HepG2 (cell line): ENCODE measurements around the gene CCNYL1. TPM values are rescaled to one million over a fixed set of nuclear protein-coding genes. Genes with fewer than 3 reads are reported as not detected.

Source experiments
- ATAC-seq: fragments of 200-7000 bp; cut with Tn5 transposase; 3 replicates; pipeline ENCODE4 v1.9.1; 2020; ENCODE audit warnings: mild to moderate bottlenecking, moderate library complexity
- BruUV-seq: library from RNA; stranded (reverse); fragments of 400-500 nt; replicated peaks from 2 replicates; lab custom pipeline; 2021; lab: Mats Ljungman, UMichigan
- CTCF ChIA-PET: fragments of 300-600 bp; formaldehyde crosslinking; extraction: SDS; loops from one replicate; lab custom pipeline; 2021; ENCODE audit warnings: low total read pairs, inconsistent platforms, low intra/inter-chr PET ratio; lab: Yijun Ruan, JAX
- POLR2A ChIA-PET: fragments of 350-600 bp; sonication (Branson Sonifier 250); formaldehyde crosslinking; loops from one replicate; lab custom pipeline; 2020; ENCODE audit warnings: antibody characterized with exemption, inconsistent platforms; lab: Yijun Ruan, JAX
- DNase-seq: peaks from one replicate; pipeline ENCODE4 v3.0.0-alpha.2; 2015; ENCODE audit warnings: low spot score
- FAIRE-seq: peaks from 3 replicates; lab custom pipeline; 2011; peaks lifted over from hg19 to GRCh38; lab: Jason Lieb, UNC
- H2AFZ ChIP-seq: one replicate; pipeline ENCODE4 v1.6.1; 2011; ENCODE audit warnings: low read length, inconsistent platforms
- H3K27ac ChIP-seq: fragments of 300-600 bp; 3 replicates; pipeline ENCODE4 v1.8.0; 2011; ENCODE audit warnings: mixed run types, mild to moderate bottlenecking, mixed read lengths, low read length, inconsistent platforms; ENCODE audit not compliant: insufficient read depth; ENCODE audit errors: extremely low read length
- H3K27me3 ChIP-seq, 2 experiments: fragments of 200-600 bp in 1 of 2; 2 replicates in 1 of 2; 3 replicates in 1 of 2; pipeline versions ENCODE4 v1.6.0 to v1.8.0; 2011; ENCODE audit warnings: low read length in 2 of 2, mild to moderate bottlenecking in 2 of 2, moderate library complexity in 2 of 2, inconsistent platforms in 1 of 2; ENCODE audit not compliant: insufficient read depth in 2 of 2, control insufficient read depth in 1 of 2
- H3K36me3 ChIP-seq, 2 experiments: fragments of 200-600 bp in 1 of 2; replicated peaks in 1 of 2; 2 replicates in 1 of 2; 3 replicates in 1 of 2; pipeline versions ENCODE4 v1.5.1 to v1.8.0; 2011; ENCODE audit warnings: low read length in 2 of 2, inconsistent platforms in 1 of 2; ENCODE audit not compliant: insufficient read depth in 2 of 2, control insufficient read depth in 1 of 2
- H3K4me1 ChIP-seq: 2 replicates; pipeline ENCODE4 v1.5.1; 2012; ENCODE audit warnings: low read length, inconsistent platforms; ENCODE audit not compliant: insufficient read depth
- H3K4me2 ChIP-seq: 2 replicates; pipeline ENCODE4 v1.6.0; 2011; ENCODE audit warnings: low read depth, low read length, inconsistent platforms
- H3K4me3 ChIP-seq, 3 experiments: fragments of 200-600 bp in 1 of 3; sonication (generic), shearing (Covaris generic) in 1 of 3; replicated peaks in 1 of 3; 2 replicates each; pipeline ENCODE4 v1.5.1; 2011 to 2016; ENCODE audit warnings: low read length in 3 of 3, inconsistent platforms in 2 of 3, low read depth in 2 of 3, mild to moderate bottlenecking in 2 of 3, control low read depth in 1 of 3, mixed read lengths in 1 of 3; ENCODE audit not compliant: insufficient read depth in 1 of 3
- H3K79me2 ChIP-seq: one replicate; pipeline ENCODE4 v1.6.1; 2011; ENCODE audit warnings: low read length, inconsistent platforms; ENCODE audit not compliant: insufficient read depth
- H3K9ac ChIP-seq: 2 replicates; pipeline ENCODE4 v1.6.0; 2011; ENCODE audit warnings: mild to moderate bottlenecking, low read depth, low read length, inconsistent platforms; ENCODE audit not compliant: insufficient read depth
- H3K9me3 ChIP-seq: 2 replicates; pipeline ENCODE4 v1.5.1; 2012; ENCODE audit warnings: mild to moderate bottlenecking, low read length
- H4K20me1 ChIP-seq: 2 replicates; pipeline ENCODE4 v1.6.0; 2011; ENCODE audit warnings: inconsistent platforms, mild to moderate bottlenecking, low read length, moderate library complexity; ENCODE audit not compliant: insufficient read depth
- MTA1 ChIP-seq: sonication (generic); formaldehyde crosslinking; IDR thresholded peaks from 2 replicates; pipeline ENCODE4 v1.4.0; 2020; ENCODE audit warnings: missing genetic modification reagents, mild to moderate bottlenecking, borderline replicate concordance
- PHF8 ChIP-seq: sonication (generic); formaldehyde crosslinking; IDR thresholded peaks from 2 replicates; pipeline ENCODE4 v1.5.0; 2020; ENCODE audit warnings: missing genetic modification reagents
- RXRA ChIP-seq: sonication (generic); formaldehyde crosslinking; IDR thresholded peaks from 2 replicates; pipeline ENCODE4 v1.5.1; 2020; ENCODE audit warnings: missing genetic modification reagents
- RXRB ChIP-seq: IDR thresholded peaks from 2 replicates; pipeline ENCODE4 v1.6.1; 2016; ENCODE audit warnings: borderline replicate concordance, missing genetic modification reagents, missing compliant biosample characterization
- TGIF2 ChIP-seq: IDR thresholded peaks from 2 replicates; pipeline ENCODE4 v1.6.1; 2016; ENCODE audit warnings: control low read depth, missing compliant biosample characterization
- ZNF121 ChIP-seq: sonication (generic); formaldehyde crosslinking; IDR thresholded peaks from 2 replicates; pipeline ENCODE4 v1.5.0; 2020; ENCODE audit warnings: mild to moderate bottlenecking, missing genetic modification reagents
- ZNF335 ChIP-seq: sonication (generic); formaldehyde crosslinking; IDR thresholded peaks from 2 replicates; pipeline ENCODE4 v1.4.0; 2020; ENCODE audit warnings: missing genetic modification reagents
- ZNF879 ChIP-seq: sonication (generic); formaldehyde crosslinking; IDR thresholded peaks from 2 replicates; pipeline ENCODE4 v1.8.1; 2023; ENCODE audit warnings: missing genetic modification reagents
- ZSCAN20 ChIP-seq: sonication (generic); formaldehyde crosslinking; IDR thresholded peaks from 2 replicates; pipeline ENCODE4 v1.4.0; 2020; ENCODE audit warnings: missing genetic modification reagents, mild to moderate bottlenecking, borderline replicate concordance
- WGBS: methylation state at CpG from one replicate; pipeline ENCODE4 v1.1.6; 2017; ENCODE audit warnings: low lambda C conversion rate; 5-methylcytosine and 5-hydroxymethylcytosine counted together
- in situ Hi-C: cut with HindIII; loops from 2 replicates; pipeline ENCODE4 v1.10.0; 2017; ENCODE audit warnings: low pct_unique_long_range_greater_than_20kb; ENCODE audit not compliant: extremely low pct_ligation_motif_present
- intact Hi-C: fragments of 100-400 bp; cut with micrococcal nuclease; formaldehyde crosslinking; loops from one replicate; pipeline ENCODE4 v1.10.0; 2022; ENCODE audit not compliant: unreplicated experiment
- polyA plus RNA-seq, 8 experiments: library from polyadenylated mRNA; depleted of rRNA in 3 of 8; stranded (reverse) in 7 of 8; unstranded in 1 of 8; fragments of >200 nt; fragmentation: Illumina TruSeq in 4 of 8; extraction: Trizol in 4 of 8; gene quantifications; 2 replicates each; pipeline versions ENCODE4 v1.2.1 to v1.2.3, GENCODE V29; 2011 to 2016; ENCODE audit warnings: low read depth in 4 of 8, missing spikeins in 1 of 8, mixed read lengths in 1 of 8; ENCODE audit not compliant: insufficient read depth in 1 of 8
- total RNA-seq, 5 experiments: library from RNA; depleted of rRNA; stranded (reverse); fragments of >200 nt; fragmentation: Illumina TruSeq; extraction: Trizol; gene quantifications; 2 replicates each; pipeline ENCODE4 v1.2.3, GENCODE V29; 2016; ENCODE audit warnings: low read depth in 1 of 5
- TF ChIP-seq, protein P1 (sequence below): IDR thresholded peaks from 2 replicates; pipeline ENCODE4 v1.6.1; 2016; ENCODE audit warnings: low read depth, missing genetic modification reagents, missing compliant biosample characterization
- TF ChIP-seq, protein P2 (sequence below): sonication (generic); formaldehyde crosslinking; IDR thresholded peaks from 2 replicates; pipeline ENCODE4 v1.4.0; 2020; ENCODE audit warnings: missing genetic modification reagents, borderline replicate concordance
- TF ChIP-seq, protein P3 (sequence below): sonication (generic); formaldehyde crosslinking; IDR thresholded peaks from 2 replicates; pipeline ENCODE4 v1.5.0; 2020; ENCODE audit warnings: mild to moderate bottlenecking, missing genetic modification reagents

Gene CCNYL1
- total and polyA plus RNA-seq, 2 of the 13 experiments (the other 11 are each of a cell fraction or from before 2014, with no cell fraction given) = 12.5 to 16.2 TPM

DNA sequence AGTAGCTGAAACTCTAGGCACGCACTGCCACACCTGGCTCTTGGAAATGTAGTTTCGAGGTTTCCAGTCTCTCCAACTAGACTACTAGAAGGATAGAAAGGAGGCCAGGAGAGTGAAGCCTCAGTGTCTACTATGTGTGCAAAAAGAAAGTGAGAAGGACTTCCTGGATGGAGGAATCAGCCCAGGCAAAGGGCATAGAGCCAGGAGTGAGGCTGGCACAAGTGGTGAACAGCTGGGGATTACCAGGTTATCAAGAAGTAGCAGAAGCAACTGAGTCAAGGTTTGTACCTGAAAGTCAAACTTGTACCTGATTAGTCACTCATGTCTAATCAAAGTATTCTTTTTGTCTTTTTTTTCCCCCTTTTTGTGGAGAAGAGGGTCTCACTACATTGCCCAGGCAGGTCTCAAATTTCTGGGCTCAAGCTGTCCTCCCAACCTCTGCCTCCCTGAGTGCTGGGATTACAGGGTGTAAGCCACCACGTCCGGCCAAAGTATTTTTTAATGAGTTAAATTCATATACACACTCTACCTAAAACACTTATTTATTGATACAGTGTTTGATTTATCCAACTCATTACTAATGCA lies 67.0 kb downstream of the CCNYL1 start (continued):
- TF ChIP-seq ZNF121 (CRISPR knock-in tag) = peak; percentile 76
- TF ChIP-seq, all 625 proteins: peak for 2

DNA sequence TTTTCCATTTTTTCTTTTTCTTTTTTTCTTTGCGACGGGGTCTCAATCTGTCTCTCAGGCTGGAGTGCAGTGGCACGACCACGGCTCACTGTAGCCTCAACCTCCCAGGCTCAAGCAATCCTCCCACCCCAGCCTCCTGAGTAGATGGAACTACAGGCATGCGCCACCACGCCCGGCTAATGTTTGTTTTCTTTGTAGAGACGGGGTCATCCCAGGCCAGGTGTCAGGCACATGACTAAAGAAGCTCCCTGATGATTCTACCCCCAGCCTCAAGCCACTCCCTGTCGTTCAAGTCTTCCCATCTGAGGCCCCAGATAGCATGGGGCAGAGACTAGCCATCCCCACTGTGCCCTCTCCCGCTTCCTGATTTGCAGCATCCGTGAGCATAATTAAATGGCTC lies 68.1 kb downstream of the CCNYL1 start:
- in situ Hi-C loops (no loop called here), intact Hi-C loops (no loop called here)
- Histone ChIP-seq H3K27ac (no peak overlapping the region), H3K4me3 (no peak overlapping the region), H3K9ac (no peak overlapping the region), H2AFZ (no peak overlapping the region), H3K4me1 (peaks cover 98% of the 10 kb centered on the region), H3K4me2 (no peak overlapping the region), H3K27me3 (no peaks in the 10 kb centered on the region), H3K9me3 (no peaks in the 10 kb centered on the region), H4K20me1 (no peaks in the 10 kb centered on the region), H3K79me2 (no peaks in the 10 kb centered on the region), H3K36me3 (no peaks in the 10 kb centered on the region)
- BruUV-seq = no TSS peak
- ATAC-seq (no peak), FAIRE-seq (no peak), DNase-seq (peak; percentile 46)
- 74% methylated on average over 11 of the region's 11 CpGs for WGBS
- CTCF ChIA-PET = no interaction called here
- POLR2A ChIA-PET = interaction anchor here (0.7 to 5.9 kb wide), 10 partner anchors 9 to 255 kb away, joined by 3 to 75 read pairs (median 4); partner anchors contain the start of gene FZD5
- TF ChIP-seq ZNF879 (no peak), RXRB (peak; percentile 72; the same call in 1 of the 2 replicates), MTA1 (no peak), PHF8 (no peak), ZSCAN20 (CRISPR knock-in tag) (no peak), TGIF2 (no peak), ZNF335 (CRISPR knock-in tag) (no peak), RXRA (CRISPR knock-in tag) (peak; percentile 74; the same call in 1 of the 2 replicates)
- TF ChIP-seq, protein P1, sequence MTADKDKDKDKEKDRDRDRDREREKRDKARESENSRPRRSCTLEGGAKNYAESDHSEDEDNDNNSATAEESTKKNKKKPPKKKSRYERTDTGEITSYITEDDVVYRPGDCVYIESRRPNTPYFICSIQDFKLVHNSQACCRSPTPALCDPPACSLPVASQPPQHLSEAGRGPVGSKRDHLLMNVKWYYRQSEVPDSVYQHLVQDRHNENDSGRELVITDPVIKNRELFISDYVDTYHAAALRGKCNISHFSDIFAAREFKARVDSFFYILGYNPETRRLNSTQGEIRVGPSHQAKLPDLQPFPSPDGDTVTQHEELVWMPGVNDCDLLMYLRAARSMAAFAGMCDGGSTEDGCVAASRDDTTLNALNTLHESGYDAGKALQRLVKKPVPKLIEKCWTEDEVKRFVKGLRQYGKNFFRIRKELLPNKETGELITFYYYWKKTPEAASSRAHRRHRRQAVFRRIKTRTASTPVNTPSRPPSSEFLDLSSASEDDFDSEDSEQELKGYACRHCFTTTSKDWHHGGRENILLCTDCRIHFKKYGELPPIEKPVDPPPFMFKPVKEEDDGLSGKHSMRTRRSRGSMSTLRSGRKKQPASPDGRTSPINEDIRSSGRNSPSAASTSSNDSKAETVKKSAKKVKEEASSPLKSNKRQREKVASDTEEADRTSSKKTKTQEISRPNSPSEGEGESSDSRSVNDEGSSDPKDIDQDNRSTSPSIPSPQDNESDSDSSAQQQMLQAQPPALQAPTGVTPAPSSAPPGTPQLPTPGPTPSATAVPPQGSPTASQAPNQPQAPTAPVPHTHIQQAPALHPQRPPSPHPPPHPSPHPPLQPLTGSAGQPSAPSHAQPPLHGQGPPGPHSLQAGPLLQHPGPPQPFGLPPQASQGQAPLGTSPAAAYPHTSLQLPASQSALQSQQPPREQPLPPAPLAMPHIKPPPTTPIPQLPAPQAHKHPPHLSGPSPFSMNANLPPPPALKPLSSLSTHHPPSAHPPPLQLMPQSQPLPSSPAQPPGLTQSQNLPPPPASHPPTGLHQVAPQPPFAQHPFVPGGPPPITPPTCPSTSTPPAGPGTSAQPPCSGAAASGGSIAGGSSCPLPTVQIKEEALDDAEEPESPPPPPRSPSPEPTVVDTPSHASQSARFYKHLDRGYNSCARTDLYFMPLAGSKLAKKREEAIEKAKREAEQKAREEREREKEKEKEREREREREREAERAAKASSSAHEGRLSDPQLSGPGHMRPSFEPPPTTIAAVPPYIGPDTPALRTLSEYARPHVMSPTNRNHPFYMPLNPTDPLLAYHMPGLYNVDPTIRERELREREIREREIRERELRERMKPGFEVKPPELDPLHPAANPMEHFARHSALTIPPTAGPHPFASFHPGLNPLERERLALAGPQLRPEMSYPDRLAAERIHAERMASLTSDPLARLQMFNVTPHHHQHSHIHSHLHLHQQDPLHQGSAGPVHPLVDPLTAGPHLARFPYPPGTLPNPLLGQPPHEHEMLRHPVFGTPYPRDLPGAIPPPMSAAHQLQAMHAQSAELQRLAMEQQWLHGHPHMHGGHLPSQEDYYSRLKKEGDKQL (CRISPR knock-in tag) = 0 out of 2 replicates have a peak, but pooled peaks have one; percentile 10
- TF ChIP-seq, protein P2, sequence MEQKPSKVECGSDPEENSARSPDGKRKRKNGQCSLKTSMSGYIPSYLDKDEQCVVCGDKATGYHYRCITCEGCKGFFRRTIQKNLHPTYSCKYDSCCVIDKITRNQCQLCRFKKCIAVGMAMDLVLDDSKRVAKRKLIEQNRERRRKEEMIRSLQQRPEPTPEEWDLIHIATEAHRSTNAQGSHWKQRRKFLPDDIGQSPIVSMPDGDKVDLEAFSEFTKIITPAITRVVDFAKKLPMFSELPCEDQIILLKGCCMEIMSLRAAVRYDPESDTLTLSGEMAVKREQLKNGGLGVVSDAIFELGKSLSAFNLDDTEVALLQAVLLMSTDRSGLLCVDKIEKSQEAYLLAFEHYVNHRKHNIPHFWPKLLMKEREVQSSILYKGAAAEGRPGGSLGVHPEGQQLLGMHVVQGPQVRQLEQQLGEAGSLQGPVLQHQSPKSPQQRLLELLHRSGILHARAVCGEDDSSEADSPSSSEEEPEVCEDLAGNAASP (CRISPR knock-in tag) = peak; percentile 94; the same call in 1 of the 2 replicates
- TF ChIP-seq, protein P3, sequence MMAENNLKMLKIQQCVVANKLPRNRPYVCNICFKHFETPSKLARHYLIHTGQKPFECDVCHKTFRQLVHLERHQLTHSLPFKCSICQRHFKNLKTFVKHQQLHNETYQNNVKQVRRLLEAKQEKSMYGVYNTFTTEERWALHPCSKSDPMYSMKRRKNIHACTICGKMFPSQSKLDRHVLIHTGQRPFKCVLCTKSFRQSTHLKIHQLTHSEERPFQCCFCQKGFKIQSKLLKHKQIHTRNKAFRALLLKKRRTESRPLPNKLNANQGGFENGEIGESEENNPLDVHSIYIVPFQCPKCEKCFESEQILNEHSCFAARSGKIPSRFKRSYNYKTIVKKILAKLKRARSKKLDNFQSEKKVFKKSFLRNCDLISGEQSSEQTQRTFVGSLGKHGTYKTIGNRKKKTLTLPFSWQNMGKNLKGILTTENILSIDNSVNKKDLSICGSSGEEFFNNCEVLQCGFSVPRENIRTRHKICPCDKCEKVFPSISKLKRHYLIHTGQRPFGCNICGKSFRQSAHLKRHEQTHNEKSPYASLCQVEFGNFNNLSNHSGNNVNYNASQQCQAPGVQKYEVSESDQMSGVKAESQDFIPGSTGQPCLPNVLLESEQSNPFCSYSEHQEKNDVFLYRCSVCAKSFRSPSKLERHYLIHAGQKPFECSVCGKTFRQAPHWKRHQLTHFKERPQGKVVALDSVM (CRISPR knock-in tag) = peak; percentile 94
